ENCODE results near the gene CLEC4G.

The CLEC4G gene

DNA sequence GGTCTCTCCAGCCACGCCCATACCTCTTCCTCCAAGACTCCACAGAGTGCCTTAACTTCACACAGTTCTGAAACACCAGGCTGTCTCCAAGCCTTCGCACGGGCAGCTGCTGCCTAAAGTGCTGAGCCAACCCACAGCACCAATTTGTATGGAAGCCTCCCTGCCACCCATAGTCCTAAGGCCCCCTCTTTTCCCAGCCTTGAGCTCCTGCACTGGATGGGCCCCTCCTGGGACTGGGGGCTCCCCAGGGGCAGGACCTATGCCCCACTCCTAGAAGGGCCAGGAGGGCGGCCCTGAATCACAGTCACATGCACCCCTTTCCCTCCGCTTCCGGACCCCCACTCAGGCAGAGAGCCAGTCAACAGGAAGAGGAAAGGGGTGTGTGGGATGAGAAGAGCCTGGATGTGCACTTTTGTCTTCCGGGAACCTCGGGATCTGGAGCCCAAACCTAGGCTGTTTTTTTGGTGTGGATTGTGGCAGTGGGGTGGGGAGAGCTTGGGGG is 24.9 kb downstream of the CLEC4G start:
- ATAC-seq (replicated peaks; ENCODE audit: extremely low read depth, poor library complexity, severe bottlenecking) (no peak), DNase-seq (ENCODE audit: low spot score in 2 of 2) (no peak)
- Mint-ChIP-seq H3K4me3 (peak overlapping the region; percentile 58), H3K27me3 (no peaks in the 10 kb centered on the region), H3K4me1 (peaks cover 26% of the 10 kb centered on the region), H3K9me3 (no peaks in the 10 kb centered on the region), H3K36me3 (ENCODE audit: insufficient read depth) (no peaks in the 10 kb centered on the region), H3K27ac (ENCODE audit: low read depth) (peak overlapping the region; percentile 93)

DNA sequence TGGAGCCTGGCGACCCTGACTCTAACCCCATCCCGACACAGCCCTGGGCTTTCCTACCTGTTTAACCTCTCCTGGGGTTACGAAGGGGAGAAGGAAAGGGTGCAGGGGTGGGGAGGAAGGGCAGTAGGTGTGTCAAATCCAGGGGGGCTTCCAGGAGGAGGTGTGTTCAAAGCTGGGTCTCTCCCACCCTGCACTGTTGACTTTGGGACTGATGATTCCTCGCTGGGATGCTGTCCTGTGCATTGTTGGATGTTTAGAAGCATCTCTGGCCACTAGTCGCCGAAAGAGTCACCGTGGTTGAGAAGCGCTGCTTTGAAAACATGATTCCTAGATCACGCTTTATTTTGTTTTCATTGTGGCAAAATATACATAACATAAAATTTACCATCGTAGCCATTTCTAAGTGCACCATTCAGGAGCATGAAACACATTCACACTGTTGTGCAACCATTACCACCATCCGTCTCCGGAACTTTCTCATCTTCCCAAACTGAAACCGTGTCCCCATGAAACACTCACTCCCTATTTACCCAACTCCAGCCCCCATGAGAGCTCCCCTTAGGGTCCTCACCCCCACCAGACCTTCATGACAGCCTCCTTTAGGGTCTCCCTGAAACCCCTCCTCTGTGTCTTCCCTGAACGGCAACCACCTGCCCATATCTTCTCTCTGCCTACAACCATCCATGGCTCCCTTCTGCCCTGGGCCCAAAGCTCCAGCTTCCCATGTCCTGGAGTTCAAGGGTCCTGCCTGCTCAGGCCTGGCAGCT is 25.5 kb downstream of the CLEC4G start:
- DNase-seq (ENCODE audit: low spot score in 2 of 2), result no peak
- H3K27me3 Mint-ChIP-seq, result no peaks in the 10 kb centered on the region
- peak overlapping the region; percentile 93 for H3K27ac Mint-ChIP-seq (ENCODE audit: low read depth)
- peaks cover 26% of the 10 kb centered on the region for H3K4me1 Mint-ChIP-seq
- no peaks in the 10 kb centered on the region for H3K9me3 Mint-ChIP-seq
- peak overlapping the region; percentile 58 for H3K4me3 Mint-ChIP-seq
- H3K36me3 Mint-ChIP-seq (ENCODE audit: insufficient read depth), result no peaks in the 10 kb centered on the region
- ATAC-seq (replicated peaks; ENCODE audit: extremely low read depth, poor library complexity, severe bottlenecking), result no peak

DNA sequence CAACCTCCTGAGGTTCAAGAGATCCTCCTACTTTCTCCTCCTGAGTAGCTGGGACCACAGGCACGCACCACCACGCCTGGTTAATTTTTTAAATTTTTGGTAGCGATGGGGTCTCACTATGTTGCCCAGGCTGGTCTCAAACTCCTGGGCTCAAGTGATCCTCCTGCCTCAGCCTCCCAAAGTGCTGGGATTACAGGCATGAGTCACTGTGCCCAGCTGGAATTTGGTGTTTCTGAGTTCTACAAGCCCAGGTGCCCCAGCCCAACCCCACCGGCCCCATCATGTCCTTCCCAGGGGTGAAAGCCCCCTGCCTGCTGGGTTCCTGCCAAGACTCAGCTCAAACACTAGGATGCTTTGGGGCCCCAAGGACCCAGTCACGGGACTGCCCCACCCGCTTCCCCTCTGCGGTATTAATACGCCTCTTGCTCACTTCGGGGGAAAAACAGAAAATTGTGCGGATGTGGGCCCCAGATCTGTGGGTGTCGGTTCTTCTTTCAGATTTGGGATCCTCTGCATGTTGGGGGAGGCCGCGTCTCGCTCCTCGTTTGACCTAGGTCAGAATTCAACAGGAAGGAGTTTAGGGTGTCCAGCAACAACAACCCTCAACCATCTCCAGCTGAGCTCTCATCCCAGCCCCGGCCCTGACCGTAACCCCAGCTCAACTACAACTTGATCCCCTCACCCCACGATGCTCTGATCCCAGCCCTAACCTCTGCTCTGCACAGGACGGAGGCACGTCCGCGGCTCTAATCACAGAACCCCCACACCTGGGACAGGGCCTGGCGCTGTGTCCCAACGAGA is 26.3 kb downstream of the CLEC4G start:
- peak overlapping the region; percentile 58 for H3K4me3 Mint-ChIP-seq
- no peaks in the 10 kb centered on the region for H3K27me3 Mint-ChIP-seq
- ATAC-seq (replicated peaks; ENCODE audit: extremely low read depth, poor library complexity, severe bottlenecking), result peak; percentile 95
- peaks cover 26% of the 10 kb centered on the region for H3K4me1 Mint-ChIP-seq
- DNase-seq (ENCODE audit: low spot score in 2 of 2), result peak; percentile 47 to 63
- H3K27ac Mint-ChIP-seq (ENCODE audit: low read depth), result peak overlapping the region; percentile 93
- no peaks in the 10 kb centered on the region for H3K36me3 Mint-ChIP-seq (ENCODE audit: insufficient read depth)
- no peaks in the 10 kb centered on the region for H3K9me3 Mint-ChIP-seq

DNA sequence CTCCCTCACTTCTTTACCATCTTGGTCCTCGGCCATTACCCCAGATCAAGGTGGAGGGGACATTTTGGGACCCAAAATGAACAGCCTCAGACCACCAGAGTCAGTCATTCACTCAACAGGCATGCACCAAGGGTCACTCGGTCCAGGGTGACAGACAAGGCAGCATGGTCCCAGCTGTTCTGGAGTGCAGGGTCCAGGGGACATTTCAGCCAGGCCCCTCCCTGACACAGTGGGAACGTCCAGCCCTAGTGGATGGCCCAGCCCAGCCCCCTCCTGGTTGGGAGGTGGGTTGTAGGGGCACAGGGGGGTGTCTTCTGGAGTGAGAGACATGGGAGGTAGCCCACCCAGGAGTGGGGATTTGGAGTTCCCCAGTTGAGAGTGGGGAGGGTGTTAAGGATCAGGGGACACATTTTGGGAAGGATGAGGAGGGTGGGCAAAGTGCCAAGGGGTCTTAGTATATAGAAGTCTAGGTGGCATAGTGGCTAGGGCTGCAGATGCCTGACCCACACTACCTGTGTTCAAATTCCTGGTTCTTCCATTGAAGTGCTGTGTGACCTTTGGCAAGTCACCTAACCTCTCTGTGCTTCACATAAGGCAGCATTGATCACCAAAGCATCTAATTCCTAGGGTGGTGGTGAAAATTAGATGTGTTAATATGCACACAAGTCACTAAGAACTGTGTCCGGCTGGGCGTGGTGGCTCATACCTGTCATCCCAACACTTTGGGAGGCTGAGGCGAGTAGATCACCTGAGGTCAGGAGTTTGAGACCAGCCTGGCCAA is 27.4 kb downstream of the CLEC4G start:
- Mint-ChIP-seq H3K27ac (ENCODE audit: low read depth) (no peak overlapping the region), H3K4me3 (no peak overlapping the region), H3K4me1 (peaks cover 30% of the 10 kb centered on the region), H3K36me3 (ENCODE audit: insufficient read depth) (peaks cover 2% of the 10 kb centered on the region), H3K9me3 (no peaks in the 10 kb centered on the region), H3K27me3 (peaks cover 8% of the 10 kb centered on the region)
- ATAC-seq (replicated peaks; ENCODE audit: extremely low read depth, poor library complexity, severe bottlenecking) (no peak), DNase-seq (ENCODE audit: low spot score in 2 of 2) (no peak)

DNA sequence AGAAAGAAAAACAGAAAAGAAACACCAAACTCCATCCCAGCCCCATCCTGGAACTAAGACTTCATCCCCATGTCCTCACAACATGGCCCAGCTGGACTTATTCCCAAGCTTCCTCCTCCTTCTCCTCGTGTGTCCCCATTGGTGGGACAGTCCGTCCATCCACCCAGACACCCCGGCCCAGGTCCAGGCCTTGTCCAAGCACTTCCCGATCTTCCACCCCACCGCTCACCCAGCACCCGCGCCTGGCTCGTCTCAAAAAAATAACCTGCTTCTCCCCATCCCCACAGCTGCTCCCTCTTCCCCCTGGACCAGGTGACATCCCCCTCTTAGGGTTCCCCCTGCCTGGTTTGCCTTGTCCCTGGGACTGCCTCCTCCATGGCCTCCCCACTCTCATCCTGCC is 28.6 kb downstream of the CLEC4G start:
- H3K9me3 Mint-ChIP-seq, result no peaks in the 10 kb centered on the region
- no peak overlapping the region for H3K27ac Mint-ChIP-seq (ENCODE audit: low read depth)
- H3K36me3 Mint-ChIP-seq (ENCODE audit: insufficient read depth), result peaks cover 2% of the 10 kb centered on the region
- no peak for ATAC-seq (replicated peaks; ENCODE audit: extremely low read depth, poor library complexity, severe bottlenecking)
- H3K27me3 Mint-ChIP-seq, result peaks cover 20% of the 10 kb centered on the region
- no peak overlapping the region for H3K4me3 Mint-ChIP-seq
- H3K4me1 Mint-ChIP-seq, result peaks cover 32% of the 10 kb centered on the region
- DNase-seq (ENCODE audit: low spot score in 2 of 2), result no peak

DNA sequence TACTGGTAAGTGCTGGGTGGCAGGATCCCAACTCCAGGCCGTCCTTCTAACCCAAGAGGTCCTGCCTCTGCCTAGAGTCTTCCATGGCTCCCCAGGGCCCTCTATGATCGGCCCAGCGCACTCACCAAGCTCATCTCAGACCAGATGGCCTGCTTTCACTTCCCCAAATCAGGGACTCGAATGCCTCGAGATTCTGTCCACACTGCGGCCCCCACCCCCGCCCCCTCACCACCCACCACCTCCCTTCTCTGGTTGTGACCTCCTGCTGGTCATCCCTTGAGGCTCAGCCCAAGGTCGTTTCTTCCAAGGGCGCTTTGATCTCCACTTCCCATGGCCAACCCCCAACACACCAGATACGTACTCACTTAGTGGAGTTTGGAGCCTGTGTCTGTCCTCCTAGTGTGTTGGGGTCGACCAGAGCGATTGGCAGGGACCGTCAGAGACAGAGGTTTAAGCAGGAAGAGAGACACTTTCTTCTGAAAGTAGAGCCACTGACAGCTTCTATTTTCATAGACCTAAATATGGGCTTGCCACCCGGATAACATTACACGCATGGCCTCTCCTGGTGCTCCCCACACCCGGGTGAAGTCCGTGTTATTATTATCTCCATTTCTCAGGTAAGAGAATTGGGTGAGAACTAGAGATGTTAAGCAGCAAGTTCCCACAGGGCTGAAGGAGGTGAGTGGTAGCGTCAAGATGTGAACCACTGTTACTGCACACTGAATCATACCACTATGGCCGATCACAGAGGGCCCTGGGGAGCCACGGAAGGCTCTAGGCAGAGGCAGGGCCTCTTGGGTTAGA is 30.1 kb downstream of the CLEC4G start, which contains the start of gene FCER2:
Gene FCER2 (minus strand): TSS at position 478 of the 804 bp plus-strand sequence. CDS start 2,371 bp downstream, outside the sequence.
- H3K27me3 Mint-ChIP-seq, result peaks cover 30% of the 10 kb centered on the region
- DNase-seq (ENCODE audit: low spot score in 2 of 2), result no peak
- ATAC-seq (replicated peaks; ENCODE audit: extremely low read depth, poor library complexity, severe bottlenecking), result no peak
- no peaks in the 10 kb centered on the region for H3K9me3 Mint-ChIP-seq
- H3K4me3 Mint-ChIP-seq, result no peak within 1 kb of the TSS
- peaks cover 2% of the 10 kb centered on the region for H3K36me3 Mint-ChIP-seq (ENCODE audit: insufficient read depth)
- H3K4me1 Mint-ChIP-seq, result peaks cover 28% of the 10 kb centered on the region
- H3K27ac Mint-ChIP-seq (ENCODE audit: low read depth), result peak within 1 kb of the TSS; percentile 49

DNA sequence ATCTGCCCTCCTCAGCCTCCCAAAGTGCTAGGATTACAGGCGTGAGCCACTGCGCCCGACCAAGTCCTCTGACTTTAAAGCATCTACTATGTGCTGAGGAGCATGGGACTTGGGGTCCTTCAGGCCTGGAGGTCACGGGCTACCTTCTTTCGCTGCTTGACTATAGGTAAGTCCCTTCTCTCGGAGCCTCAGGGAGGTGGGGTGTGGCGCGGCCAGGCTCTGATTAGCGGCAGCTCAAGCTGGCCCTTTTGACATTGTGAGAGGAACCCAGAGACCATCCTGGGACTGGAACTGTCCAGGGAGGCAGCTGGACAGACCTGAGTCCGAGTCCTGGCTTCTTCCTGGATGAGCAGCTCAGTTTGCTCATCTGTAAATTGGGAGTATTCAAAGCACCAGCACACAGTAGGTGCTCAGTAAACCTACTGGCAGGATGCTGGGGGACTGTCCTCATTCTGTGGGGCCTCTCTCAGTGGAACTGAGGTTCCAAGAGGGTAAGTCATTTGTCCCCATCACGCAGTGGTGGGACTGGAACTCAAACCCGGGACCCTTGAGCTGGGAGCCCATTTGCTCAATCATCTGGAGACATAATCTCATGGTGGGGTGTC is 30.8 kb downstream of the CLEC4G start:
- Mint-ChIP-seq H3K4me3 (no peak overlapping the region), H3K27ac (ENCODE audit: low read depth) (no peak overlapping the region)

DNA sequence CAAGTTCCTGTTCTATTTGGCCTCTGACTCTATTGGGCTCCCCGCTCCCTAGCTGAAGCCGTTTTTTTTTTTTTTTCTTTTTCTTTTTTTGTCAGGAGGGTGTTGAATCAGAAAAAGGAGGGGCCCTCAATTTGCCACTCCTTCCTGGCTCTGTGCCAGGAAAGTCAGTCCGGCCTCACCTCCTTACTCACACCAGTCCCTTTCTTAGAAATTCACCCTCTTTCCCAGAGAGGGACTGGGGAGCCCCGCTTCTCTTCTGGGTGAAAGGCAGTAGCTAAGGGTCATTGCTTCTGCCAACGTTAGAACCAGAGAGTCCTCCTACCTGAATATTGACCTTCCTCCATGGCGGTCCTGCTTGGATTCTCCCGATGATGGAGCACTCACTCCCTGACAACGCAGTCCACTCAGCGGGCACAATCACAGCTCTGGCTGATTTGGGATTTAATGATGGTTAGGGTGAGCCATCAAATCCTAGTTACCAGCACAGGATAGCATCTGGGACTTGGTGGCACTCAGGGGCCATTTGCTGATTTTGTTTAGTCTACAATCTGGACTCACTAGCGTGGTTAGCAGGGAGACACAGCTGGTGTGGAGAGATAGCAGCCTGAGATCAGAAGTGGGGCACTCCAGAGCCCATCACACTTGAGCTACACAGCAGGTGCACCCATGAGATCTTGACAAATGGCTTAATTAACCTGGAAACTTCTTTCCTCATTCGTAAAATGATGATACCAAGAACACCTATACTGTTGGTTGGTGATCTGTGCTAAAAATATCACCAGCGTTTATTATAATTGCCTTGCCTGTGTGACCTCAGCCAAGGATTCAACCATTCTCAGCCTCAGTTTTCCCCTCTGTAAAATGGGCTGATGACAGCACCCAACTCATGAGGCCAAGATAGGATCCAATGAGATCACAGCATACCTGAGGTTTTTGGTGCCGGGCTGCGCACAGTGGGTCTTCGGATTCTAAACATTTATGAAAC is 32.2 kb downstream of the CLEC4G start:
- Mint-ChIP-seq H3K36me3 (ENCODE audit: insufficient read depth) (peaks cover 2% of the 10 kb centered on the region), H3K4me3 (no peak overlapping the region), H3K9me3 (no peaks in the 10 kb centered on the region), H3K4me1 (peaks cover 11% of the 10 kb centered on the region), H3K27ac (ENCODE audit: low read depth) (no peak overlapping the region), H3K27me3 (peaks cover 30% of the 10 kb centered on the region)
- no peak for ATAC-seq (replicated peaks; ENCODE audit: extremely low read depth, poor library complexity, severe bottlenecking)
- DNase-seq (ENCODE audit: low spot score in 2 of 2), result no peak

More for the DNA sequence above, 30.8 kb downstream of the CLEC4G start:
- no peak for DNase-seq (ENCODE audit: low spot score in 2 of 2)
- peaks cover 21% of the 10 kb centered on the region for H3K4me1 Mint-ChIP-seq
- no peak for ATAC-seq (replicated peaks; ENCODE audit: extremely low read depth, poor library complexity, severe bottlenecking)
- no peaks in the 10 kb centered on the region for H3K9me3 Mint-ChIP-seq
- H3K27me3 Mint-ChIP-seq, result peaks cover 30% of the 10 kb centered on the region
- H3K36me3 Mint-ChIP-seq (ENCODE audit: insufficient read depth), result peaks cover 2% of the 10 kb centered on the region

DNA sequence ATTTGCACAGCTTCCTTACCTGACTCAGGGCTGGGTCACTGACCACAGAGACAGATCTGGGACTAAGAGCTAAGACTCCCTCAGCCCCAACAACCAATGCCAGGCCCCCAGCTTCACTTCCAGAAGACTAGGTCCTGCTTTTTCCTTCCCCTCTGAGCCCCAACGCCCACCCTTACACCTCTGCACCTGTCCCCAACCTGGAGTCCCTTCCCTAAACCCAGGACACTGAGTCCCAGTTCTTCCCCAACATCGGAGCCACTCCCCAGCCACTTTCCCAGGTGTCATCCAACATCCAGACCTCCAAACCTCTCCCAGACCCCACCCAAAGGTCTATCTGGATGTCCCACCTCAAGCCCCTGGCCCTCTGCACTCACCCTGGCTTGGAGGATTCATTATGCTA is 32.9 kb downstream of the CLEC4G start:
- no peaks in the 10 kb centered on the region for H3K9me3 Mint-ChIP-seq
- H3K27me3 Mint-ChIP-seq, result peaks cover 30% of the 10 kb centered on the region
- no peak overlapping the region for H3K4me3 Mint-ChIP-seq
- H3K36me3 Mint-ChIP-seq (ENCODE audit: insufficient read depth), result peaks cover 2% of the 10 kb centered on the region
- H3K4me1 Mint-ChIP-seq, result peaks cover 11% of the 10 kb centered on the region
- H3K27ac Mint-ChIP-seq (ENCODE audit: low read depth), result no peak overlapping the region
- DNase-seq (ENCODE audit: low spot score in 2 of 2), result no peak
- ATAC-seq (replicated peaks; ENCODE audit: extremely low read depth, poor library complexity, severe bottlenecking), result no peak

DNA sequence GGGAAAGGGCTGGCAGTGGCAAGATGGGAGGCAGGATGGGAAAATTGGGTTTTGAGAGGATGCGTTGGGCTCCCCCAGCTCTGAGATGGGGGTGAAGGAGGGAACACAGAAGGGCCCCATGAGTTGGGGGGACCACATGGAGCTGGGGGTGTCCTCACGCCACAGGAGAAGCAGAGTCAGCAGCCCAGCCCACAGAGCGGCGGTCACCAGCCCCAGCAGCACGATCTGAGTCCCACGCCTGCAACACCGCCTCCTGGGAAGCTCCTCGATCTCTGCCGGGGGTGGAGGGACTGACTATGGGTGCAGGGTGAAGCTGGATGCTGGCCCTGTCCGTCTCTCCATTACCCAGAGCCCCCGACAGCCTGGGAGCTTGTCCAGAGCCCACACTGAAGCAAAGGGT is 33.3 kb downstream of the CLEC4G start:
- Mint-ChIP-seq H3K4me3 (no peak overlapping the region), H3K36me3 (ENCODE audit: insufficient read depth) (peaks cover 2% of the 10 kb centered on the region), H3K27me3 (peaks cover 30% of the 10 kb centered on the region), H3K9me3 (no peaks in the 10 kb centered on the region), H3K4me1 (peaks cover 11% of the 10 kb centered on the region), H3K27ac (ENCODE audit: low read depth) (no peak overlapping the region)
- DNase-seq (ENCODE audit: low spot score in 2 of 2), result no peak
- no peak for ATAC-seq (replicated peaks; ENCODE audit: extremely low read depth, poor library complexity, severe bottlenecking)
